ENCODE data around the gene LIPA.
"Not testable (repeated sequence)": the region's sequence is repeated elsewhere in the genome, so short reads cannot be mapped to it uniquely, and the experiment has no call there.

DNA sequence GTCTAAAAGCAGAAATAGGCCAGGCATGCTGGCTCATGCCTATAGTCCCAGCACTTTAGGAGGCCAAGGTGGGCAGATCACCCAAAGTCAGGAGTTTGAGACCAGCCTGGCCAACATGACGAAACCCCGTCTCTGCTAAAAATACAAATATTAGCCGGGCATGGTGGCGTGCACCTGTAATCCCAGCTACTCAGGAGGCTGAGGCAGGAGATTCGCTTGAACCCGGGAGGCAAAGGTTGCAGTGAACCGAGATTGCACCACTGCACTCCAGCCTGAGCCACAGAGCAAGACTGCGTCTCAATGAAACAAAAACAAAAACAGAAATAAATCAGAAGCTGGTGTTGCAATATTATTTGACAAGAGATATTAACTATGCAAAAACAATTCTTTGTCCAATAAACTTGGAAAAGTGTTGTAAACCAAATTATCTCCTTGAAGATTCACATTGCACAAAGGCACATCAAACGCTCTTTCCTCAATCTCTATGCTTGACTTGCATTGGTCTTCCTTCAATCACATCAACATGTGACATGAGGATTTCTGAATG, 83.1 kb downstream of the LIPA start:
- TF ChIP-seq, protein P1, sequence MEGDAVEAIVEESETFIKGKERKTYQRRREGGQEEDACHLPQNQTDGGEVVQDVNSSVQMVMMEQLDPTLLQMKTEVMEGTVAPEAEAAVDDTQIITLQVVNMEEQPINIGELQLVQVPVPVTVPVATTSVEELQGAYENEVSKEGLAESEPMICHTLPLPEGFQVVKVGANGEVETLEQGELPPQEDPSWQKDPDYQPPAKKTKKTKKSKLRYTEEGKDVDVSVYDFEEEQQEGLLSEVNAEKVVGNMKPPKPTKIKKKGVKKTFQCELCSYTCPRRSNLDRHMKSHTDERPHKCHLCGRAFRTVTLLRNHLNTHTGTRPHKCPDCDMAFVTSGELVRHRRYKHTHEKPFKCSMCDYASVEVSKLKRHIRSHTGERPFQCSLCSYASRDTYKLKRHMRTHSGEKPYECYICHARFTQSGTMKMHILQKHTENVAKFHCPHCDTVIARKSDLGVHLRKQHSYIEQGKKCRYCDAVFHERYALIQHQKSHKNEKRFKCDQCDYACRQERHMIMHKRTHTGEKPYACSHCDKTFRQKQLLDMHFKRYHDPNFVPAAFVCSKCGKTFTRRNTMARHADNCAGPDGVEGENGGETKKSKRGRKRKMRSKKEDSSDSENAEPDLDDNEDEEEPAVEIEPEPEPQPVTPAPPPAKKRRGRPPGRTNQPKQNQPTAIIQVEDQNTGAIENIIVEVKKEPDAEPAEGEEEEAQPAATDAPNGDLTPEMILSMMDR (IDR thresholded peaks at IDR 0.05): not testable (repeated sequence)
- TF ChIP-seq POLR2A (IDR thresholded peaks at IDR 0.05): not testable (repeated sequence)
